Naive B cell (primary cell): ENCODE measurements around the gene OVOL3. TPM values are rescaled to one million over a fixed set of nuclear protein-coding genes. Genes with fewer than 3 reads are reported as not detected.
A peak's percentile ranks its signal among the peaks of the same experiment; 100 is the strongest.
"Not testable (repeated sequence)": the region's sequence is repeated elsewhere in the genome, so short reads cannot be mapped to it uniquely, and the experiment has no call there.

Source experiments
- ATAC-seq, 2 donors: fragments of 150-1000 bp; cut with Tn5 transposase; 2 replicates each; pipeline ENCODE4 v1.10.0; 2021; ENCODE audit warnings: low read depth in 2 of 2, mild to moderate bottlenecking in 2 of 2, moderate library complexity in 2 of 2
- DNase-seq: peaks from one replicate; pipeline ENCODE4 v3.0.0; 2022
- H3K27ac Mint-ChIP-seq, 6 donors: one replicate each; pipeline ENCODE4 v1.8.0; 2020 to 2022; ENCODE audit warnings: mild to moderate bottlenecking in 6 of 6, mixed read lengths in 6 of 6, moderate library complexity in 5 of 6, inconsistent platforms in 2 of 6
- H3K27me3 Mint-ChIP-seq, 3 donors: one replicate each; pipeline ENCODE4 v1.8.0; 2021 to 2022; ENCODE audit warnings: mixed read lengths in 3 of 3, mild to moderate bottlenecking in 1 of 3
- H3K36me3 Mint-ChIP-seq, 2 donors: one replicate each; pipeline ENCODE4 v1.8.0; 2020 to 2022; ENCODE audit warnings: mixed read lengths in 2 of 2, inconsistent platforms in 1 of 2, mild to moderate bottlenecking in 1 of 2
- H3K4me1 Mint-ChIP-seq, 3 donors: one replicate each; pipeline ENCODE4 v1.8.0; 2020 to 2022; ENCODE audit warnings: mixed read lengths in 3 of 3, inconsistent platforms in 1 of 3, mild to moderate bottlenecking in 1 of 3, moderate library complexity in 1 of 3
- H3K4me3 Mint-ChIP-seq, 8 donors: one replicate each; pipeline ENCODE4 v1.8.0; 2020 to 2022; ENCODE audit warnings: mild to moderate bottlenecking in 8 of 8, mixed read lengths in 8 of 8, moderate library complexity in 8 of 8, inconsistent platforms in 2 of 8
- H3K9me3 Mint-ChIP-seq, 7 donors: one replicate each; pipeline ENCODE4 v1.8.0; 2020 to 2022; ENCODE audit warnings: mixed read lengths in 7 of 7, mild to moderate bottlenecking in 5 of 7, inconsistent platforms in 2 of 7, moderate library complexity in 1 of 7
- polyA plus RNA-seq, 6 donors: library from polyadenylated mRNA; unstranded; fragments of 300-500 nt; fragmentation: Illumina TruSeq; gene quantifications; one replicate each; pipeline ENCODE4 v1.2.3, GENCODE V29; 2021; ENCODE audit warnings: low read depth in 6 of 6

Gene OVOL3
- polyA plus RNA-seq, 6 donors from 2014 or later: not detected

GRCh38 chr19:36125557-36125956 lies 14.6 kb downstream of the OVOL3 start:
- H3K9me3 Mint-ChIP-seq: no peaks in the 10 kb centered on the region
- ATAC-seq: no peak
- no peaks in the 10 kb centered on the region for H3K27me3 Mint-ChIP-seq
- peaks cover 10 to 19% (median 18%) of the 10 kb centered on the region in 3 donors for H3K4me1 Mint-ChIP-seq
- no peak for DNase-seq
- peak overlapping the region in 2 of 6 donors; percentile 21 to 62 for H3K27ac Mint-ChIP-seq
- no peaks in the 10 kb centered on the region for H3K36me3 Mint-ChIP-seq
- H3K4me3 Mint-ChIP-seq: peak overlapping the region in 3 of 8 donors; percentile 25 to 58 (median 47)

- no peaks in the 10 kb centered on the region for H3K9me3 Mint-ChIP-seq
- ATAC-seq: peak; percentile 21 to 31
- no peaks in the 10 kb centered on the region for H3K36me3 Mint-ChIP-seq
- no peak for DNase-seq
- H3K27ac Mint-ChIP-seq: peak overlapping the region; percentile 82 to 98 (median 93)
- H3K4me3 Mint-ChIP-seq: peak overlapping the region; percentile 85 to 98 (median 96)
- peaks cover 4 to 17% (median 15%) of the 10 kb centered on the region in 3 donors for H3K4me1 Mint-ChIP-seq
- H3K27me3 Mint-ChIP-seq: no peaks in the 10 kb centered on the region
These were observed 17.4 kb downstream of the OVOL3 start for GRCh38 chr19:36128392-36128736.

GRCh38 chr19:36131221-36131620 lies 20.3 kb downstream of the OVOL3 start:
- H3K27me3 Mint-ChIP-seq: peaks cover 0 to 11% (median 7%) of the 10 kb centered on the region in 3 donors
- H3K27ac Mint-ChIP-seq, H3K36me3 Mint-ChIP-seq, DNase-seq, ATAC-seq, H3K9me3 Mint-ChIP-seq: not testable (repeated sequence)
- peak overlapping the region in 1 of 8 donors; percentile 71 for H3K4me3 Mint-ChIP-seq
- H3K4me1 Mint-ChIP-seq: peaks cover 4 to 17% (median 15%) of the 10 kb centered on the region in 3 donors

GRCh38 chr19:36134867-36135266 lies 23.9 kb downstream of the OVOL3 start:
- H3K27ac Mint-ChIP-seq, H3K36me3 Mint-ChIP-seq, H3K4me3 Mint-ChIP-seq, ATAC-seq, H3K4me1 Mint-ChIP-seq, H3K9me3 Mint-ChIP-seq, DNase-seq: not testable (repeated sequence)
- peaks cover 0 to 11% (median 7%) of the 10 kb centered on the region in 3 donors for H3K27me3 Mint-ChIP-seq

- peak overlapping the region in 3 of 8 donors; percentile 4 to 74 (median 50) for H3K4me3 Mint-ChIP-seq
- peaks cover 9 to 11% (median 10%) of the 10 kb centered on the region in 3 donors for H3K4me1 Mint-ChIP-seq
- no peak for ATAC-seq
- peaks cover 0 to 11% (median 7%) of the 10 kb centered on the region in 3 donors for H3K27me3 Mint-ChIP-seq
- H3K9me3 Mint-ChIP-seq: peaks cover 0 to 5% (median 0%) of the 10 kb centered on the region in 7 donors
- H3K36me3 Mint-ChIP-seq: peaks cover 4 to 10% of the 10 kb centered on the region in 2 donors
- no peak for DNase-seq
- H3K27ac Mint-ChIP-seq: peak overlapping the region in 2 of 6 donors; percentile 25 to 32
These were observed 26.2 kb downstream of the OVOL3 start for GRCh38 chr19:36136964-36137686.

GRCh38 chr19:36139120-36139472 lies 28.2 kb downstream of the OVOL3 start:
- Mint-ChIP-seq H3K27me3 (peaks cover 0 to 11% (median 7%) of the 10 kb centered on the region in 3 donors), H3K36me3 (peaks cover 8 to 18% of the 10 kb centered on the region in 2 donors), H3K27ac (peak overlapping the region in 4 of 6 donors; percentile 53 to 96 (median 90))

GRCh38 chr19:36139473-36140303 lies 28.7 kb downstream of the OVOL3 start, which contains the start of gene CAPNS1:
Gene CAPNS1, plus strand, starts transcription at chr19:36140066. Its CDS starts 946 bp downstream, at chr19:36141012.
- H3K36me3 Mint-ChIP-seq: peaks cover 8 to 18% of the 10 kb centered on the region in 2 donors

More at GRCh38 chr19:36139120-36139472, 28.2 kb downstream of the OVOL3 start:
- peak overlapping the region; percentile 89 to 99 (median 96) for H3K4me3 Mint-ChIP-seq
- ATAC-seq (no peak), DNase-seq (no peak)
- H3K9me3 Mint-ChIP-seq: peaks cover 0 to 5% (median 0%) of the 10 kb centered on the region in 7 donors
- peaks cover 10 to 16% (median 15%) of the 10 kb centered on the region in 3 donors for H3K4me1 Mint-ChIP-seq

GRCh38 chr19:36140304-36141038 lies 29.5 kb downstream of the OVOL3 start:
- peaks cover 10 to 16% (median 15%) of the 10 kb centered on the region in 3 donors for H3K4me1 Mint-ChIP-seq
- peaks cover 0 to 5% (median under 1%) of the 10 kb centered on the region in 3 donors for H3K27me3 Mint-ChIP-seq
- H3K36me3 Mint-ChIP-seq: peaks cover 8 to 18% of the 10 kb centered on the region in 2 donors
- ATAC-seq: peak; percentile 29 to 31
- peak overlapping the region; percentile 89 to 99 (median 96) for H3K4me3 Mint-ChIP-seq
- H3K9me3 Mint-ChIP-seq: peaks cover 0 to 5% (median 0%) of the 10 kb centered on the region in 7 donors
- H3K27ac Mint-ChIP-seq: peak overlapping the region; percentile 84 to 98 (median 92)
- peak; percentile 62 for DNase-seq

More at GRCh38 chr19:36139473-36140303, 28.7 kb downstream of the OVOL3 start, which contains the start of gene CAPNS1:
- ATAC-seq (peak; percentile 72 to 75), DNase-seq (peak; percentile 91)
- Mint-ChIP-seq H3K4me3 (peak within 1 kb of the TSS; percentile 89 to 99 (median 96)), H3K9me3 (peaks cover 0 to 5% (median 0%) of the 10 kb centered on the region in 7 donors), H3K4me1 (peaks cover 10 to 16% (median 15%) of the 10 kb centered on the region in 3 donors), H3K27ac (peak within 1 kb of the TSS; percentile 84 to 98 (median 95)), H3K27me3 (peaks cover 0 to 11% (median 7%) of the 10 kb centered on the region in 3 donors)

- H3K27ac Mint-ChIP-seq: peak overlapping the region; percentile 85 to 96 (median 92)
- peaks cover 8 to 21% of the 10 kb centered on the region in 2 donors for H3K36me3 Mint-ChIP-seq
- peaks cover 0 to 5% (median 0%) of the 10 kb centered on the region in 7 donors for H3K9me3 Mint-ChIP-seq
- H3K27me3 Mint-ChIP-seq: no peaks in the 10 kb centered on the region
- peak; percentile 65 to 71 for ATAC-seq
- H3K4me1 Mint-ChIP-seq: peaks cover 10 to 18% (median 15%) of the 10 kb centered on the region in 3 donors
- peak overlapping the region; percentile 89 to 99 (median 96) for H3K4me3 Mint-ChIP-seq
- peak; percentile 85 for DNase-seq
These were observed 30.3 kb downstream of the OVOL3 start for GRCh38 chr19:36141039-36141927.

GRCh38 chr19:36142046-36142445 lies 31.1 kb downstream of the OVOL3 start:
- Mint-ChIP-seq H3K4me3 (peak overlapping the region in 4 of 8 donors; percentile 55 to 99 (median 96)), H3K36me3 (peaks cover 8 to 29% of the 10 kb centered on the region in 2 donors), H3K4me1 (peaks cover 10 to 21% (median 15%) of the 10 kb centered on the region in 3 donors), H3K9me3 (peaks cover 0 to 5% (median 0%) of the 10 kb centered on the region in 7 donors), H3K27me3 (no peaks in the 10 kb centered on the region), H3K27ac (peak overlapping the region in 2 of 6 donors; percentile 57 to 81)
- no peak for DNase-seq
- ATAC-seq: no peak

GRCh38 chr19:36142496-36142895 lies 31.6 kb downstream of the OVOL3 start:
- peaks cover 8 to 33% of the 10 kb centered on the region in 2 donors for H3K36me3 Mint-ChIP-seq
- H3K27ac Mint-ChIP-seq: peak overlapping the region in 2 of 6 donors; percentile 57 to 60

More at GRCh38 chr19:36142496-36142895, 31.6 kb downstream of the OVOL3 start:
- Mint-ChIP-seq H3K4me3 (peak overlapping the region in 6 of 8 donors; percentile 29 to 99 (median 56)), H3K9me3 (peaks cover 0 to 5% (median 0%) of the 10 kb centered on the region in 7 donors), H3K27me3 (no peaks in the 10 kb centered on the region), H3K4me1 (peaks cover 10 to 24% (median 15%) of the 10 kb centered on the region in 3 donors)
- DNase-seq (no peak), ATAC-seq (no peak)
